HG03521 (cell line): ENCODE results near the gene ZBTB6.
"Not testable (repeated sequence)": the region's sequence is repeated elsewhere in the genome, so short reads cannot be mapped to it uniquely, and the experiment has no call there.

ENCODE experiments used
- ATAC-seq: cut with Tn5 transposase; IDR thresholded peaks from one replicate; pipeline ENCODE4 v1.9.1; 2021; ENCODE audit warnings: mild to moderate bottlenecking, moderate library complexity; ENCODE audit not compliant: unreplicated experiment

The ZBTB6 gene

DNA sequence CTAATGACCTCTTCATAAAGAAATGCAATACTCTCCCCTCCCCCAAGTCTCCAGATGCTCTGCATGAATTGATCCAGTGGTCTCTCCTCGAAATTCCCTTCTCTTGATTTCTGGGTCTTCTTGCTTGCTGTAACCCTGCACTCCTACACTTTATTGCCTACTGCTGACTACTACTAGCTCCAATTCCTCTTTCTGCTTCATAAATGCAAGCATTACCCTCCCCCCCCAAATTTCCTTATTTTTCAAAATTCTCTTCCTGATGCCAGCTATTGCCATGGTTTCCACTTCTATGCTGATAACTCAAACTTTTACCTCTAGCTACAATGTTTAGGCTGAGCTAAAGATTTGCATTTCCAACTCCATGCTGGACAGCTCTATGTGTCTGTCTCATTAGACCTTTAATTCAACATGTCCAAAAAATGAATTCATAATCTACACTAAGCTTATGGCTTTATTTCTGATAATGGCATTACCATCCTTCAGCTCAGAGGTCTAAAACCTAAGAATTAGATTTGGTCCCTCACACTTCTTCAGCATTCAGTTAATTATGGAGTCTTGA, 16.8 kb upstream of the ZBTB6 start:
- no peak for ATAC-seq

- no peak for ATAC-seq
Observed at GRCh38 chr9:122923947-122924346, 10.8 kb upstream of the ZBTB6 start.

DNA sequence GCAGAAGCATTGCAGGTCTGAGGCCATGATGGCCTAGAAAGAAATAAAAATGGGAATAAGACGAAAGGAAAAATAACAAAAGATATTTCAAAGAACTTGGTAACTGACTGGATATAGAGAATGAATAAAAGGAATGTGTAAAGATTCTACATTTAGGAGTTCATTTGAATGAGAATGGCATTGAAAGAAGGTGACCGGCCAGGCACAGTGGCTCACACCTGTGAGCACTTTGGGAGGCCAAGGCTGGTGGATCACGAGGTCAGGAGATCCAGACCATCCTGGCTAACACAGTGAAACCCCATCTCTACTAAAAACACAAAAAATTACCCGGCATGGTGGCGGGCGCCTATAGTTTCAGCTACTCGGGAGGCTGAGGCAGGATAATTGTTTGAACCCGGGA, 9.6 kb upstream of the ZBTB6 start:
- ATAC-seq: no peak

DNA sequence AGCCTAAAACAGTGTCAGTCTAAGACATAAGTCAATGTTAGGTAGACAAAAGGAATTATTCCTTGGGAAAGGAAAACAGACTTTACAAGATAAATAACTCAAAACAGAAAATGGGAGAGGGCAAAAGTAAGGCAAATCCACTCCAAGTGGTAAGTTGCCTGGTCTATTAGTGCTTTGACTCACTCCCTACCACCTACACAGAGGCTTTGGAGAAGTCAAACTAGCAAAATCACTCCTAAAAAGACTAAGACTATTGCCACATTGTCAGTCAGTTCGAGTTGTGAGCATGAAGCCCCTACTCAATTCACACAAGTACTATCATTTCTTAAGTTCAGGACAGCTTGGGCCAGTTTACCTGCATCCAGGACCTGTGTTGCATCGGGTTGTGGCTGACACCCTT, 5.2 kb upstream of the ZBTB6 start:
- no peak for ATAC-seq

GRCh38 chr9:122912671-122912963, 506 bp downstream of the ZBTB6 start:
- ATAC-seq: no peak

DNA sequence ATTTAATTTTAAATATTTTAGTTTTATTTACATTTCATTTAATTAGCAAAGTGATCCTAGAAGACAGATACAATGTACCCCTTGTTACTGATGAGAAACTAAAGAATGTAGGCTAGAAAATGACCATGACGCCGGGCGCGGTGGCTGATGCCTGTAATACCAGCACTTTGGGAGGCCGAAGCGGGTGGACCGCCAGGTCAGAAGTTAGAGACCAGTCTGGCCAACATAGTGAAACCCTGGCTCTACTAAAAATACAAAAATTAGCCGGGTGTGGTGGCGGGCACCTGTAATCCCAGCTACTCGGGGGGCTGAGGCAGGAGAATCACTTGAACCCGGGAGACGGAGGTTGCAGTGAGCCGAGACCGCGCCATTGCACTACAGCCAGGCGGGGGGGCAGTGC, 7.0 kb downstream of the ZBTB6 start:
- ATAC-seq: not testable (repeated sequence)

DNA sequence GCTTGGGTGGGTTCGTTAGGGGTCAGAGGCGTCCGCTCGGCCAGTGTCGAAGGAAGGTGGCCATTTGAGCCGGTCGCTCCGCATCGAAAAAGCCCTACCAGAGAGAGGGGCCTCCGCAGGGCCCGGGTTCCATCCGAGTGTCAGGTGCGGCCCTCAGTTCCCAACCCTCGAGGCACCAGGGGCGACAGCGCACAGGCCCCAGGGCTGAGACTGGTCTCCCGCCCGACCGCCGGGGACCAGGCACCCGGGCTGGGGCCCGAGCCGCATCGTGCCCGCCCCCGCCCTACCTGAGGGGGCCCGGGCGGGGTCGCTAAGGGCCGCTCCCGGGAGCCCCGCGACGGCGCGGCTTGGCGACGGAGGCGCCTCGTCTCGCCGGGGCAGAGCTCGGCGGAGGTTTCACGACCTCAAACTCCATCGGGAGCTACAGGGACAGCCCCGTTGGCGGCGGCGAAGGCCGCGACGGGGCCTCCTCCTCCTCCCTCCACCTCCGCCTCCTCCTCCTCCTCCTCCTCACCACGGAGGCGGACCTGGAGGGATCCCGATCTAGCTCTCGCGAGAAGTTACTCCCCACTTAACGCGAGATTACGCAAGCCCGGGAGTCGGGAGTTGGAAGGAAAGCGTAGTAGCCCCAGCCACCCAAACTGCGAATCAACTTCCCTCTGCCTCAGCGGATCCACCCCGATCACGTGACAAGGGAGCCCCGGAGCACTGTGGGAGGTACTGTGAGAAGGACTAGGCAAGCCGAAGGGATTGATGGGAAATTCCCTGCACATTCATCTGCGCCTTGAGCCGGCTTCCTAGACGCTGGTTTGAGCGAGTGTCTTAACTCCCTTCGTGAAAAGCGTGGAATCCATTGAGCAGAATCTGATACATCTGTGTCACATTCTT, 8.1 kb downstream of the ZBTB6 start, which contains the start of gene RC3H2:
Gene RC3H2, minus strand, starts transcription at position 537 of the 888 bp plus-strand sequence. CDS start 7,850 bp downstream, outside the sequence.
- ATAC-seq: peak; percentile 81

GRCh38 chr9:122904466-122904822, 8.7 kb downstream of the ZBTB6 start:
- ATAC-seq: peak; percentile 14

DNA sequence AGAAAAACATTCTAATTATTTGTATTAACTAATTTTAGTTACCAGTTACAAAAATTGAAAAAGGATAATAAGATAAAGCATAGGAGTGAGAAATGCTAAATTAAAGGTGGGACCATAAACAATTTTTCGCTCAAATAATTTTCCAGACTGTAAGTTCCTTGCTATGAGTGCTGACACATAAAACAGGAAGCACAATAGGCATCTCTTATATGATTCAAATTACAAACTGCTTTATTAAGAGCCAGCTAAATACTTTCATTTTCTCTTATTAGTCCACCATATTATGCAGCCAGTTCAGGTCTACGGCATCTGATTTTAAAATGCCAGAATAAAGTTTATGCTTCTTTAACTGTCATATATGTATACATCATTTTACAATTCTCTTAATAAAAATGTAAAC, 12.3 kb downstream of the ZBTB6 start:
- ATAC-seq: no peak

DNA sequence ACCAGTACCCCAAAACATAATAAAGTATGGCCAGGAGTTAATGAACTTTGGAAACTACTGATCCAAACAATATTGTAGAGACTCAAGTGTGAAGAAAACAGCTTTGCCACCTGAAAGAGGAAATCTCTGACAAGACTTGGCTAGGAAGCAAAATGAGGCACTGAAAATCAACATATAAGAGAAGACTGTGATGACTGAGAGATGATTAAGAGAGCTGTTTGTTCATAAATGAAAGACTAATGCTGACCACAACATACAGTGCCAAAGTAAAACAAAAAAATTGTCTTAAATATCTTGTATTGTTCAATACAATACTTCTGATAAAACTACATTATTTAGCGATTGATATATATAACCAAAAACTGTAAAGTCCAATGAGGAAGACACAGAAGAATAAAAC, 15.2 kb downstream of the ZBTB6 start:
- ATAC-seq: no peak

DNA sequence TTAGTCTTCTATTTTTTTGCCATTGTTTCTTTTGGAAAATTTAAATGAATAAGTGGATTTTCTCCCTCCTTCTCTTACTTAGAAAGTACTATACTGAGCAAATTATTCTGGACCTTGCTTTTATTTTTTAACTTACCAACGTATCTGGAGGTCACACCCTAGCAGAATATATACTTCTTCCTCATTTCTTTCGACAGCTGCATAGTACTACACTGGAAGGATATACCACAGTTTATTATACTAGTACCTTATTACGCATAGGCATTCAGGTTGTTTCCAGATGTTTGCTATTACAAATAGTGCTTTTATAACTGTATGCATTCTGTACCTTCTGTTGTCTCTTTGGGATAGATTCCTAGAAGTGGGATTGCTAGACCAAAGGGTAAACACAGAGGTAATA, 24.6 kb downstream of the ZBTB6 start:
- no peak for ATAC-seq

- ATAC-seq: no peak
Observed at GRCh38 chr9:122883125-122883524, 30.0 kb downstream of the ZBTB6 start.

DNA sequence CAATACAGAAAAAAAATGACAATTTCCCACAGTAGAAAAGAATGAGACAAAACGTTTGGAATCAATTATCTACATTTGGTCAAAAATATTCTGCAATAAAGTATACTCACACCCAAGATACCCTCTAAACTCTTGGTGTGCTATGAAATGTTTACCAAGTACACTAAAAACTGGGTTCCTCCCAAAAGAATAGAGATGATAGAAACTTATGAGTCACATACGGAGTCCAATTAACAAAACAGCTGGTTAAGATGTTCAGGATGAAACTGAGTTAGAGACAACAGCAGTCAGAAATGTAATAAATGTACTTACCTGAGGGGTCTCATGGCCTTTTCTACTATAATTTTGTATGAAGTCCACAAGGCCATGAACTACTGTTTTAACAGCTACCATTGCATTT, 33.7 kb downstream of the ZBTB6 start:
- ATAC-seq: no peak

DNA sequence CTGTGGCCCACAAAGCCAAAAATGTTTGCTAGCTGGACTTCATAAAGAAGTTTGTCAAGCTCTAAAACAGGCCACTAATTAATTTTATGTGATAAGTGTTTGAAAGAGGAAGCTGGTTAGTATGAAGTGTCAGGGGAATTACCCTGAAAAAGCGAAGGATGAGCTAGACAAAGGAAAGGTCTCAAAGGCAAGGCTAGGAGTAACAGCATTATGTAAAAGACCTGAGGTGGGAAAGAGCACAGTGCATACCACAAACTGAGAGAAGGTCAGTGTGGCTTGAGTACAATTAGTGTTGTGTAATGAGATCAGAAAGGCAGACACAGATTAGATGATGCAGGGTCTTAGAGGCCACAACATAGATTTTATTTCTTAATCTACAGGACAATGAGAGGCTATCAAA, 37.6 kb downstream of the ZBTB6 start:
- no peak for ATAC-seq

DNA sequence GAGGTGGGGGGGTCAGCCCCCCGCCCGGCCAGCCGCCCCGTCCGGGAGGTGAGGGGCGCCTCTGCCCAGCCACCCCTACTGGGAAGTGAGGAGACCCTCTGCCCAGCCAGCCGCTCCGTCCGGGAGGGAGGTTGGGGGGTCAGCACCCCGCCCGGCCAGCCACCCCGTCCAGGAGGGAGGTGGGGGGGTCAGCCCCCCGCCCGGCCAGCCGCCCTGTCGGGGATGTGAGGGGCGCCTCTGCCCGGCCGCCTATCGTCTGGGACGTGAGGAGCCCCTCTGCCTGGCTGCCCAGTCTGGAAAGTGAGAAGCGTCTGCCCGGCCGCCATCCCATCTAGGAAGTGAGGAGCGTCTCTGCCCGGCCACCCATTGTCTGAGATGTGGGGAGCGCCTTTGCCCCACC, 45.8 kb downstream of the ZBTB6 start:
- not testable (repeated sequence) for ATAC-seq

DNA sequence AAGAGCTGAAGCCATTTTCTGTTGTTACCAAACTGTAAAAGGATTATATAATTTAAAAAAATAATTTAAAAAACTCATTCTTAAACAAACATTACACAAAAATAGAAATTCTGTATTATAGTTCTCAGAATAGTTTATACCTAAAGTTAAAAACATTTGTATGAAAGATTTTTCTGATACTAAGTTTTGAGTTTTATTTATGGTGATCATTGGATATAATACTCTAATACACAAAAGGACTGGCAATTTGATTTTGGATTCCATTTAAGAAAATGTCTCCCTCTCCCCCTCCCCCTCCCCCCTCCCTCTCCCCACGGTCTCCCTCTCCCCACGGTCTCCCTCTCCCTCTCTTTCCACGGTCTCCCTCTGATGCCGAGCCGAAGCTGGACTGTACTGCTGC, 47.0 kb downstream of the ZBTB6 start:
- ATAC-seq: no peak

GRCh38 chr9:122865300-122865699, 47.8 kb downstream of the ZBTB6 start:
- no peak for ATAC-seq

DNA sequence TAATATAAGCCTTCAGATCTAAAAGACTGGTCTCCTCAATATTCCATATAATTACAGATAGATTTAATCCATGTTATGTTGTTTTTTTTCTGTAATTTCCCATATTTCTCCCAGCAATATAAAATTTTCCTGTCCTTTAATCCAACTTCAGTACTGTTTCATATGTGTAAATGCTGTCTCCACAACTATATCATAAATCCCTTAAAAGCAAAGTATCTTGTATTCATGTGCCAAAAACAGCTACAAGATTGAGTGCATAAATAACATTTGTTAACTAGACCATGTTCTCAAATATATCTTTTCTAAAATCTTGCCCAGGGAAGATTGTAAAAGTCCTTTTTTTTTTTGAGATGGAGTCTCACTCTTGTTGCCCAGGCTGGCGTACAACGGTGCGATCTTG, 49.7 kb downstream of the ZBTB6 start:
- ATAC-seq: no peak

DNA sequence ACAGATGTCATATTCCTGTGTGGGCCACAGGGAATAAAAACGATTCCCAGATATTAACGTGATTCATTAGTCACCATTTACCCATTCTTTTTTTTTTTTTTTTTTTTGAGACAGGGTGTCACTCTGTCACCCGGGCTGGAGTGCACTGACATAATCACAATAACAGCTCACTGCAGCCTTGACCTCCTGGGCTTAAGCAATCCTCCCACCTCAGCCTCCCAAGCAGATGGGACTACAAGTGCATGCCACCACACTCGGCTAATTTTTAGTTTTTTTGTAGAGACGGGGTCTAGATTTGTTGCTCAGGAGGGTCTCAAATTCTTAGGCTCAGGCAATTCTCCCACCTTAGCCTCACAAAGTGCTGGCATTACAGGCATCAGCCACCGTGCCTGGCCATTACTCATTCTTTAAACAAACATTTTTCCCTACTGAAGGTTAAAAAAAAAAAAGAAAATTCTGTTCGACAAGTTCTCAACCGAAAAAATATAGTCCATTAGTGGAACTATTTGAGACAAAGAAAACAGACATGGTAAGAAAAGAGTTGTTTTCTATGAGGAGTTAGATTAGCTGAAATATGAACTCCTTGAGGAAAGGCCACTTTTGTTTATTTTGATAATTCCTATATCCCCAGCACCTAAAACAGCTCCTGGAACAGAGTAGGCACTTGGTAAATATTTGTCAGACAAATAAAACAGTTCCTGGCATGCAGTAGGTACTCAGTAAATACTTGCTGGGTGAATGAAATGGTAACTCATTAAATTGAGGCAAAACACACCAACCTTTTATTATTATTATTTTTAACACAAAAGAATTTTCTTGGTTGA, 52.6 kb downstream of the ZBTB6 start:
- no peak for ATAC-seq
